NCI-H128 (cell line): ENCODE data around the gene JAM3.
"Not testable (repeated sequence)": the region's sequence is repeated elsewhere in the genome, so short reads cannot be mapped to it uniquely, and the experiment has no call there.

Source experiments
- DNase-seq: peaks from one replicate; lab custom pipeline; 2025; ENCODE audit not compliant: unreplicated experiment; lab: John Stamatoyannopoulos, UW

The JAM3 gene

GRCh38 chr11:134060316-134060715 lies 8.6 kb upstream of the JAM3 start:
- DNase-seq, result no peak

GRCh38 chr11:134062265-134063123 lies 6.4 kb upstream of the JAM3 start:
- DNase-seq, result no peak

GRCh38 chr11:134063124-134063495 lies 5.8 kb upstream of the JAM3 start:
- DNase-seq, result no peak

GRCh38 chr11:134063991-134064747 lies 4.7 kb upstream of the JAM3 start:
- no peak for DNase-seq

- no peak for DNase-seq
Measured at GRCh38 chr11:134065381-134065780, 3.5 kb upstream of the JAM3 start.

GRCh38 chr11:134066943-134067885 lies 1.7 kb upstream of the JAM3 start:
- DNase-seq, result no peak

- no peak for DNase-seq
Measured at GRCh38 chr11:134069426-134070341, 812 bp downstream of the JAM3 start.

GRCh38 chr11:134070342-134070845 lies 1.5 kb downstream of the JAM3 start:
- no peak for DNase-seq

- DNase-seq, result no peak
Measured at GRCh38 chr11:134071306-134071705, 2.4 kb downstream of the JAM3 start.

GRCh38 chr11:134071766-134072402 lies 3.0 kb downstream of the JAM3 start:
- peak; percentile 17 for DNase-seq

- DNase-seq, result no peak
Measured at GRCh38 chr11:134072844-134073243, 4.0 kb downstream of the JAM3 start.

- no peak for DNase-seq
Measured at GRCh38 chr11:134074346-134074745, 5.5 kb downstream of the JAM3 start.

- DNase-seq, result no peak
Measured at GRCh38 chr11:134074766-134075165, 5.9 kb downstream of the JAM3 start.

- DNase-seq, result no peak
Measured at GRCh38 chr11:134079317-134079716, 10.4 kb downstream of the JAM3 start.

- not testable (repeated sequence) for DNase-seq
Measured at GRCh38 chr11:134081258-134081657, 12.4 kb downstream of the JAM3 start.

GRCh38 chr11:134082990-134083389 lies 14.1 kb downstream of the JAM3 start:
- DNase-seq, result no peak

GRCh38 chr11:134086376-134086775 lies 17.5 kb downstream of the JAM3 start:
- no peak for DNase-seq

- not testable (repeated sequence) for DNase-seq
Measured at GRCh38 chr11:134092006-134092405, 23.1 kb downstream of the JAM3 start.

GRCh38 chr11:134097166-134097565 lies 28.3 kb downstream of the JAM3 start:
- DNase-seq, result no peak
